Sigmoid colon (tissue), 7 donors: ENCODE results near the gene ZNF787. TPM values are rescaled to one million over a fixed set of nuclear protein-coding genes. Genes with fewer than 3 reads are reported as not detected.
"Not testable (repeated sequence)": the region's sequence is repeated elsewhere in the genome, so short reads cannot be mapped to it uniquely, and the experiment has no call there.

Experiments used
- DNase-seq: peaks from one replicate; pipeline ENCODE4 v3.0.0-alpha.2; 2019
- H3K27ac ChIP-seq, 4 donors: fragments of 200-600 bp; sonication (generic); one replicate each; pipeline ENCODE4 v1.5.1; 2016 to 2019; ENCODE audit warnings: mild to moderate bottlenecking in 1 of 4
- H3K27me3 ChIP-seq, 3 donors: fragments of 200-600 bp; sonication (generic); one replicate each; pipeline ENCODE4 v1.5.1; 2019; ENCODE audit warnings: mild to moderate bottlenecking in 1 of 3
- H3K36me3 ChIP-seq, 4 donors: fragments of 200-600 bp; sonication (generic); one replicate each; pipeline ENCODE4 v1.5.1; 2016 to 2019
- H3K4me1 ChIP-seq, 4 donors: fragments of 200-600 bp; sonication (generic); one replicate each; pipeline ENCODE4 v1.5.1; 2017 to 2019
- H3K4me3 ChIP-seq, 4 donors: fragments of 200-600 bp; sonication (generic); one replicate each; pipeline ENCODE4 v1.5.1; 2017 to 2019; ENCODE audit warnings: mild to moderate bottlenecking in 2 of 4, moderate library complexity in 1 of 4
- H3K9me3 ChIP-seq, 4 donors: fragments of 200-600 bp in 3 of 4; sonication (generic) in 3 of 4; one replicate each; pipeline versions ENCODE4 v1.5.1 to v1.6.1; 2013 to 2019
- EP300 ChIP-seq, 4 donors: sonication (generic); formaldehyde crosslinking; IDR thresholded peaks; one replicate each; pipeline ENCODE4 v1.6.1; 2017; ENCODE audit warnings: antibody characterized with exemption in 4 of 4
- POLR2A ChIP-seq, 2 donors: fragments of 450-650 bp; IDR thresholded peaks; one replicate each; pipeline ENCODE4 v1.6.1; 2016; ENCODE audit warnings: antibody characterized with exemption in 2 of 2, mild to moderate bottlenecking in 2 of 2, moderate library complexity in 2 of 2
- POLR2AphosphoS5 ChIP-seq, 4 donors: sonication (generic); formaldehyde crosslinking; IDR thresholded peaks; one replicate each; pipeline ENCODE4 v1.6.1; 2017; ENCODE audit warnings: antibody characterized with exemption in 4 of 4
- WGBS, 2 donors: extraction: QIAGEN DNeasy Blood & Tissue Kit; methylation state at CpG; one replicate each; pipeline ENCODE4 v1.1.7; 2013; 5-methylcytosine and 5-hydroxymethylcytosine counted together
- intact Hi-C: fragments of 100-400 bp; cut with DNase I; formaldehyde crosslinking; loops from one replicate; pipeline ENCODE4 v1.15.1; 2023
- polyA plus RNA-seq, 3 donors: library from polyadenylated mRNA; stranded (reverse); fragments of 200-250 nt; gene quantifications; one replicate each; pipeline ENCODE4 v1.2.3, GENCODE V29; 2013
- total RNA-seq, 4 donors: library from RNA; depleted of rRNA; stranded (reverse); fragments of >200 nt; gene quantifications; one replicate each; pipeline ENCODE4 v1.1.0, GENCODE V29; 2016
- TF ChIP-seq, protein P1 (sequence below), 4 experiments: fragments of 450-650 bp in 3 of 4; fragments of 200-600 bp in 1 of 4; IDR thresholded peaks; one replicate each; pipeline ENCODE4 v1.5.1; 2016 to 2019; ENCODE audit warnings: antibody characterized with exemption in 4 of 4, mild to moderate bottlenecking in 3 of 4, moderate library complexity in 2 of 4
- donor health status: healthy with polysubstance abuse.
- donor health status: Bipolar disorder and iron deficiency.
- donor health status: healthy.

ZNF787 gene
- total and polyA plus RNA-seq, 7 donors: 11.0 to 38.3 (median 14.1) TPM

DNA sequence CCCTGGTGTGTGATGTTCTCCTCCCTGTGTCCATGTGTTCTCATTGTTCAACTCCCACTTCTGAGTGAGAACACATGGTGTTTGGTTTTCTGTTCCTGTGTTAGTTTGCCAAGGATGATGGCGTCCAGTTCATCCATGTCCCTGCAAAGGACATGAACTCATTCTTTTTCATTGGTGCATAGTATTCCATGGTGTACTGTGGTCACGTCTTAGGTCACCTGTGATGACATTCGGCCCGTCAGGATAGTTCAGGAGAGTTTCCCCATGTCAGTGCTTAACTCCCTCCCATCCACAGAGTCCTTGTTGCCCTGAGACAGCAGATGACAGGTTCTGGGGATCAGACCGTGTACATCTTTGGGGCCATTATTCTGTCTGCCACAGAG, 28.6 kb upstream of the ZNF787 start:
- DNase-seq: no peak
- Histone ChIP-seq H3K27ac (no peak overlapping the region), H3K4me1 (peaks cover 0 to 15% (median 7%) of the 10 kb centered on the region in 4 donors), H3K36me3 (peaks cover 0 to 40% (median 13%) of the 10 kb centered on the region in 4 donors), H3K9me3 (no peaks in the 10 kb centered on the region), H3K4me3 (no peak overlapping the region), H3K27me3 (no peaks in the 10 kb centered on the region)
- TF ChIP-seq POLR2A (IDR thresholded peaks at IDR 0.05) (no peak), POLR2AphosphoS5 (IDR thresholded peaks at IDR 0.05) (no peak), EP300 (IDR thresholded peaks at IDR 0.05) (no peak)
- TF ChIP-seq, protein P1, sequence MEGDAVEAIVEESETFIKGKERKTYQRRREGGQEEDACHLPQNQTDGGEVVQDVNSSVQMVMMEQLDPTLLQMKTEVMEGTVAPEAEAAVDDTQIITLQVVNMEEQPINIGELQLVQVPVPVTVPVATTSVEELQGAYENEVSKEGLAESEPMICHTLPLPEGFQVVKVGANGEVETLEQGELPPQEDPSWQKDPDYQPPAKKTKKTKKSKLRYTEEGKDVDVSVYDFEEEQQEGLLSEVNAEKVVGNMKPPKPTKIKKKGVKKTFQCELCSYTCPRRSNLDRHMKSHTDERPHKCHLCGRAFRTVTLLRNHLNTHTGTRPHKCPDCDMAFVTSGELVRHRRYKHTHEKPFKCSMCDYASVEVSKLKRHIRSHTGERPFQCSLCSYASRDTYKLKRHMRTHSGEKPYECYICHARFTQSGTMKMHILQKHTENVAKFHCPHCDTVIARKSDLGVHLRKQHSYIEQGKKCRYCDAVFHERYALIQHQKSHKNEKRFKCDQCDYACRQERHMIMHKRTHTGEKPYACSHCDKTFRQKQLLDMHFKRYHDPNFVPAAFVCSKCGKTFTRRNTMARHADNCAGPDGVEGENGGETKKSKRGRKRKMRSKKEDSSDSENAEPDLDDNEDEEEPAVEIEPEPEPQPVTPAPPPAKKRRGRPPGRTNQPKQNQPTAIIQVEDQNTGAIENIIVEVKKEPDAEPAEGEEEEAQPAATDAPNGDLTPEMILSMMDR (IDR thresholded peaks at IDR 0.05): no peak
- 97 to 98% methylated on average over 5 of the region's 5 CpGs for WGBS, 2 donors
- intact Hi-C loops: no loop called here

DNA sequence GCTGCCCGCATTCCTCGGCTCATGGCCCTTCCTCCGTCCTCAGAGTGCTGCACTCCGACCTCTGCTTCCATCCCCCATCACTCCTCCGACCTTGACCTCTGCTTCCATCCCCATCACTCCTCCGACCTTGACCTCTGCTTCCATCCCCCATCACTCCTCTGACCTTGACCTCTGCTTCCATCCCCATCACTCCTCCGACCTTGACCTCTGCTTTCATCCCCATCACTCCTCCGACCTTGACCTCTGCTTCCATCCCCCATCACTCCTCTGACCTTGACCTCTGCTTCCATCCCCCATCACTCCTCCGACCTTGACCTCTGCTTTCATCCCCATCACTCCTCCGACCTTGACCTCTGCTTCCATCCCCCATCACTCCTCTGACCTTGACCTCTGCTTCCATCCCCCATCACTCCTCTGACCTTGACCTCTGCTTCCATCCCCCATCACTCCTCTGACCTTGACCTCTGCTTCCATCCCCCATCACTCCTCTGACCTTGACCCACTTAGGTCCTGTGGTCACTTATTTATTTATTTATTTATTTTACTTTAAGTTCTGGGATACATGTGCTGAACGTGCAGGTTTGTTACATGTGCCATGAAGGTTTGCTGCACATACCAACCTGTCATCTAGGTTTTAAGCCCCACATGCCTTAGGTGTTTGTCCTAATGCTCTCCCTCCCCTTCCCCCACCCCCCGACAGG, 28.0 kb upstream of the ZNF787 start:
- 96% methylated on average over 12 of the region's 12 CpGs for WGBS, 2 donors
- H3K4me1 ChIP-seq: peaks cover 0 to 15% (median 7%) of the 10 kb centered on the region in 4 donors
- H3K9me3 ChIP-seq, H3K4me3 ChIP-seq, DNase-seq, H3K27ac ChIP-seq, H3K27me3 ChIP-seq, intact Hi-C loops: not testable (repeated sequence)
- H3K36me3 ChIP-seq: peaks cover 0 to 35% (median 13%) of the 10 kb centered on the region in 4 donors

DNA sequence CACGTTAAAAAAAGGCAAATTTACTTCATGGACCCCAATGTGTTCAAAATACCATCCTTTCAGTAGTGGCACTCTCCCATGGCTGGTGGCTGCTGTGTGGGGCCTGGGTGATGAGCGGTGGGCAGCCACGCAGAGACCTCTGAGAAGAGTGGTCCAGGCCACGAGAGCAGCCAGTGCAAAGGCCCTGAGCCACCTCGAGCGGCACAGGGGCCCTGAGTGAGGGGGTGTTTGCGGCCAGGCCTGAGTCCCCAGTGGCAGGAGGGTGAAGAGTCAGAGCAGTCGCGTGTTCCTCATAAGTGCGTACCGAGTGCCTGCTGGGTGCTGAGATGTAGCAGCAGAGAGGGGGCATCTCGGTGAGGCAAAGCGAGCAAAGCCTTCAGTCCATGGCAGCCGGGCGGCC, 27.0 kb upstream of the ZNF787 start:
- intact Hi-C loops: no loop called here
- no peak for TF ChIP-seq POLR2AphosphoS5 (IDR thresholded peaks at IDR 0.05)
- TF ChIP-seq EP300 (IDR thresholded peaks at IDR 0.05): no peak
- TF ChIP-seq, protein P1 (IDR thresholded peaks at IDR 0.05): no peak
- no peak for TF ChIP-seq POLR2A (IDR thresholded peaks at IDR 0.05)
- Histone ChIP-seq H3K9me3 (no peaks in the 10 kb centered on the region), H3K36me3 (peaks cover 0 to 33% (median 13%) of the 10 kb centered on the region in 4 donors), H3K27me3 (no peaks in the 10 kb centered on the region), H3K27ac (no peak overlapping the region), H3K4me3 (no peak overlapping the region), H3K4me1 (peaks cover 0 to 10% (median 8%) of the 10 kb centered on the region in 4 donors)
- DNase-seq: no peak
- WGBS, 2 donors: 95 to 97% methylated on average over 15 of the region's 15 CpGs

DNA sequence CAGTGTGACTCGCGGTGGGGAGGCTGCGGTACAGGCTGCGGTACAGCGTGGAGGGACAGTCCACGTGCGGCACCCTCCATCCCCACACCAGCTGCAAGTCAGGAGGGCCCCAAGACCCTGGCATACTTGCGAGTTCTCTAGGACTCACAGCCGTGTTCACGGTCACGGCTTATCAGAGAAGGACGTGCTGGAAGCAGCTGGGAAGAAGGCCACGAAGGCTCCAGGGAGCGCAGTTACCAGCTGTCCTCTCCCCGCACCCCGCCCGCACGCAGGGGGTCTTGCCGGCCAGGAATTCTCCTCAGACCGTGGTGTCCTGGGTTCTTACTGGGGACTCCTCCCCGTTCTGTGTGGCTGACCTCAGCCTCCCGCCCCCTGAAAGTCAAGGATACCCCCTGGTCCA, 26.2 kb upstream of the ZNF787 start:
- Histone ChIP-seq H3K36me3 (peaks cover 0 to 33% (median 13%) of the 10 kb centered on the region in 4 donors), H3K27me3 (no peaks in the 10 kb centered on the region), H3K27ac (no peak overlapping the region), H3K4me3 (no peak overlapping the region), H3K9me3 (no peaks in the 10 kb centered on the region), H3K4me1 (peaks cover 0 to 13% (median 10%) of the 10 kb centered on the region in 4 donors)
- intact Hi-C loops: no loop called here
- no peak for DNase-seq
- TF ChIP-seq EP300 (IDR thresholded peaks at IDR 0.05) (no peak), POLR2AphosphoS5 (IDR thresholded peaks at IDR 0.05) (no peak)
- TF ChIP-seq, protein P1 (IDR thresholded peaks at IDR 0.05): no peak
- 94 to 96% methylated on average over 22 of the region's 22 CpGs for WGBS, 2 donors

DNA sequence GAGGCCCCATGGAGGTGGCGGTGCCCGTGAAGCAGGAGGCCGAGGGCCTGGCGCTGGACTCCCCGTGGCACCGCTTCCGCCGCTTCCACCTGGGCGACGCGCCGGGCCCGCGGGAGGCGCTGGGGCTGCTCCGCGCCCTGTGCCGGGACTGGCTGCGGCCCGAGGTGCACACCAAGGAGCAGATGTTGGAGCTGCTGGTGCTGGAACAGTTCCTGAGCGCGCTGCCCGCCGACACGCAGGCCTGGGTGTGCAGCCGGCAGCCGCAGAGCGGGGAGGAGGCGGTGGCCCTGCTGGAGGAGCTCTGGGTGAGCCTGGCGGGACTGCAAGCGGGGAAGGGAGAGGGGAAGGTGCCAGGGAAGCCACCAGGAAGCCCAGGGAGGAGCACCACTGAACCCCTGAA, 25.8 kb upstream of the ZNF787 start:
- no peak overlapping the region for H3K27ac ChIP-seq
- H3K27me3 ChIP-seq: no peaks in the 10 kb centered on the region
- intact Hi-C loops: no loop called here
- 96 to 98% methylated on average over 31 of the region's 31 CpGs for WGBS, 2 donors
- DNase-seq: no peak
- H3K4me3 ChIP-seq: no peak overlapping the region
- TF ChIP-seq POLR2A (IDR thresholded peaks at IDR 0.05): no peak
- no peak for TF ChIP-seq POLR2AphosphoS5 (IDR thresholded peaks at IDR 0.05)
- TF ChIP-seq, protein P1 (IDR thresholded peaks at IDR 0.05): no peak
- no peak for TF ChIP-seq EP300 (IDR thresholded peaks at IDR 0.05)
- peaks cover 0 to 33% (median 13%) of the 10 kb centered on the region in 4 donors for H3K36me3 ChIP-seq
- H3K9me3 ChIP-seq: no peaks in the 10 kb centered on the region
- peaks cover 0 to 13% (median 13%) of the 10 kb centered on the region in 4 donors for H3K4me1 ChIP-seq
